ENCODE measurements around the gene PIGN.

Gene PIGN

DNA sequence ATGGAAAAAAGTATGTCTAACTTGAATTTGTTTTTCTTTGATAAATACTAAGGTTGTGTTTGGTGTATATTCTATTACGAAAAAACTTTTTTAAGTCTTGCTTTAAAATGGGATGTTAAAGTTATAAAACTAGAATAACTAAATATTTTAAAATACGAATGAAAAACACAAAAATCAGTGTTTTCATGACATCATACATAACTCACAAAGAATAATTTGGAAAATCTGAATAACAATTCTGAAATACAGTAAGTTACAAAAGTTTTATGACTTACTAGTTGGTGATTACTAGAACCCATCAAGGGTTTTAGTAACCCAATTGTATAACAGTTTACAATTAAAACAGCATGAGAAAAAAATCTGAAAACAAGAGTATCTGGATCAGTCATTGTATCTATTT is 61.2 kb downstream of the PIGN start:
- DNase-seq, result no peak
- intact Hi-C loops (cut with DNase I), result loop anchor here (2.0 kb wide), 1 partner anchor 575 kb away; no protein-coding TSS in a partner anchor

DNA sequence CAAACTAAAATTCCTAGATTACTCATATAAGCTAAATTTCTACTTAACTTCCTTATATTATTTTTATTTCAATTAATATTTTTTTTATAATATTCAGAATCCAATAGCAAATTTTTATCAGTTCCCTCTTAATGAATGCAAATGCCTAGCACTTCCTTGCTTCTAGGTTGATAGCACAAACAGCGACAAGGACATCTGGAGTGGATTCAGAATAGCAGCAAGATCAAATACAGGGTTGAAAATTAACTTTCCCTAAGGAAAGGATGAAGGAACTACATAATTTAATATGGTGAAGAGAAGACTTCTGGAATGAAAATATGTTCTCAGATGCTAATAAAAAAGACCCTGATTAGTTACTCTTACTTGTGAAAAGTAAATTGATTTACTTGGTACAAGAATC is 64.5 kb downstream of the PIGN start:
- DNase-seq, result no peak
- intact Hi-C loops (cut with DNase I), result no loop called here

DNA sequence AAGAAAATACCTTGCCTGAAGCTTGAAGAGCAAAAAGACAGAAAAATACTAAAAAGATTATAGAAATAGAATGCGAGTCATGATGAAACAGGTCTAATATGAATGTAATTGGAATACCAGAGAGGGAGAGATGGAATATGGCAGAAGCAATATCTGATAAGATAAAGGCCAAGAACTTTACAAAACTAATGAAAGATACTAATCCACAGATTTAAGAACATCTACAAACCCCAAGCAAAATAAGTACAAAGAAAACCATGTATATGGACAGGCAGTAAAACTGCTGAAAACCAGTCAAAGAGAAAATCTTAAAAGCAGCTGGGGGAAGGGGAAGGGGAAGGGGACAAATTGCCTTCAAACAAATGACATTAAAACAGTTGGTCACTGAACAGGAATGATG is 67.0 kb downstream of the PIGN start:
- intact Hi-C loops (cut with DNase I), result no loop called here

DNA sequence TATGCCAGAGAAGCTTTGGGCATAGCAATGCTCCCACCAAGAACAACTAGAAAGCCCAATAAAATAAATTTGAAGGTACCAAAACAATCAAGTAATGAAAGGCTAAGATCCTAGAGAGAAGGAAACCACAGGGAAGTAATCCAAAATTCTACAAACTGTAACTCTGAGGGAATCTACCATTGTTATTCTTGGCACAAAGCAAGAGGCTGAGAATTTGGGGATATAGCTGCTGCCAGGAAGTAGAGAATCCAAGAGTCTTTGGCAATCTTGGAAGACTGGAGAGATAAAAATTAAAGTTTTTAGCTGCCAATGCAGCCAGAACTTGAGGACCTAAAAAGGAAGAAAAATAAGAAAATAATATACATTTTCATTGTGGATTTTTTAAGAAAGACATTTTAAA is 68.5 kb downstream of the PIGN start:
- intact Hi-C loops (cut with DNase I), result no loop called here
- no peak for DNase-seq

More for the DNA sequence above, 67.0 kb downstream of the PIGN start:
- DNase-seq, result no peak

DNA sequence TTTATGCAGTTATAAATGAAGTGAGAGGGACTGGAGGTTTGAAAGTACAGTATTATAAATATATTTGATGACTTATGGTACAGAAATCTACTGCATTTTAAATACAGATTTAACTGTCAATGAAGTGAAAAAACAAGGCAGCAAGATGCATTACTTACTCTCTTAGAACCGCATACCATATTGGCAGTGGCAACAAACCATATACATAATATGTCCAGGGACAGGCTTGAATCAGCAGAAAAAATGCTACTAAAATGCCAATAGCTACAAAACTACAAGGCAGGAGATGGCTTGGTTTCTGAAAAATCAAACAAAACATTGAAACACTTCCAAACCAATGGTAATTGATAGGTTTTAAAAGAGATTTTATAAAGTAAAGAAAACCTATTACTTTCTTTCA is 77.2 kb downstream of the PIGN start:
- intact Hi-C loops (cut with DNase I), result no loop called here
- no peak for DNase-seq

GRCh38 chr18:62107881-62108280 is 79.0 kb downstream of the PIGN start:
- intact Hi-C loops (cut with DNase I), result no loop called here
- no peak for DNase-seq

DNA sequence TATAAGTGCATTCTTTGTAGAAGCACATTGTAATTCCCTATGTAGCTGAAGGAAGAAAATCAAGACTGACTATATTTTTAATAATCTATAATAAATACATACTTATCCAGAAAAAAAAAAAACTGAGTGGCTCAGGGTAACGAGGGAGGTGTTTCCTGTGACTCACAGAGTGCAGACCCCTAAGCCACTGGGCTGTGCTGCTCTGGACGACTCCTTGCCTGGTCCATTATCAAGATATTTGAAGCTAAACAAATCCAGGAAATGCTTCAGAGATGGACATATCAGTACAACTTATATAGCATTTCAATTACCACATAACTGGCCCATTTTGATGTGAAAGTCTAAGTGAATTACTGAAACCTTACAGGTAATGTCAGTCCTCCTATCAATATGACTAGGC is 80.6 kb downstream of the PIGN start:
- intact Hi-C loops (cut with DNase I), result no loop called here
- DNase-seq, result no peak

GRCh38 chr18:62105376-62105775 is 81.5 kb downstream of the PIGN start:
- intact Hi-C loops (cut with DNase I), result no loop called here
- DNase-seq, result no peak

- no peak for DNase-seq
- intact Hi-C loops (cut with DNase I), result no loop called here
Measured at GRCh38 chr18:62102221-62102620, 84.6 kb downstream of the PIGN start.

GRCh38 chr18:62101321-62101721 is 85.5 kb downstream of the PIGN start:
- DNase-seq, result no peak
- intact Hi-C loops (cut with DNase I), result no loop called here

DNA sequence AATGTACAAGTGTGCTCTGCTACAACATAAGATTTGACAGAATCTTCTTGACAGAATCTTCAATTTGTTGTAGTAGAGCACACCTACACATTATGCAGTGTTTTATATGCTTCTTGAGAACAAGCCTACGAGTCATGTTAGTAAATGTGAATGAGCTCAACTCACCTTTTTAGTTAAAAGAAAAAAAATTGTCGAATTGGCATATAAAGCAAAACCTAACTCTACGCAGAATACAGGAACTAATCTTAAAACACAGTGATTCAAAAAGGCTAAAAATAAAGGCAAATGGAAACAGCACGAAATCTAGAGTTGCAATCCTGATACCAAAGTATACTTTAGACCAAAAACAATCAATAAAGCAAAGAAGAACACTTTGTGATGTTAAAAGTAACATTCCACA is 87.9 kb downstream of the PIGN start:
- intact Hi-C loops (cut with DNase I), result no loop called here
- DNase-seq, result no peak

GRCh38 chr18:62097698-62098097 is 89.2 kb downstream of the PIGN start:
- no peak for DNase-seq
- intact Hi-C loops (cut with DNase I), result no loop called here

DNA sequence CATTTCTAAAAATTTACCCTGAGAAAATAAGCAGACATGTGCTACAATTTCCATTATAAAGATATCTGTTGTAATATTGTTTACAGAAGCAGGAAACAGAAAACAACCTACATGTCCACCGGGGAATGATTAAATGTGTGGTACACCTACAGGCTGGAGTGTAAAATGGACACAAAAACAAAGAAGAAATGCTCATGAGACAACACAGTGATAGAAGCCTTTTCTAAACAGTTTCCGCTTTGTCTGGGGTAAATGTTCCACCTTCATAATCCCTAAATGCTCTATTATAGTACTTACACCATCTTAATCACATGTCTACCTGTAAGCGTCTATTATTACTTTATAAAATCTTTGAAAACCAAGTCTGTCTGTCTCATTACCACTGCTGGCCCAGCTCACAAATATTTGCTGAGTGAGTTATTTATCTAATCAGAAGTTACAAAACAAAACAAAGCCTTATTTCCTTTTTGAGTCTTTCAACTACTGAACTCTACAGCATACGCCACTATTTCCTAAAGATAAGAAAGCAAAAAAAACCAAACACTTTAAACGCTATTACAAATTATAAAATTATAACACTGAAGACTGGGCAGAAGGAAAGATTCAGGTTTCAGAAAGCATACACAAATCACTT is 95.3 kb downstream of the PIGN start:
- DNase-seq, result no peak
- intact Hi-C loops (cut with DNase I), result no loop called here

GRCh38 chr18:62089174-62089573 is 97.7 kb downstream of the PIGN start:
- no peak for DNase-seq
- intact Hi-C loops (cut with DNase I), result no loop called here

DNA sequence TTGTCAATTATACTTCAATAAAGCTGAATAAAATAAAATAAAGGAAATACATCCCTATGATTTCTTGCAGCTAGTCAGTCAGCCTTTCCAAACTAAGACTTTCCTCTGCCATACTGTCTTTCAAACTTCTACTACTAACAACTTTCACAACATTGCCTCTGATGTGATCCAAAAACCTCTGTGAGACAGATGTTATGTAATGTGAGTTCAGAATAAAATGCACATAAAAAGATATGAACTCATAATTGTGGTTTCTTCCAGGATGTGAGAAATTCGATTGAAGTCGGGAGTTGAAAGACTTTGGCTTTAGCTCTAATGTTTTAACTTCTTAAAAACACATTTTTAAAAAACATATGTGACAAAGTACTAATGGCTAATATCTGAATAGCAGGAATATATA is 98.7 kb downstream of the PIGN start:
- no peak for DNase-seq
- intact Hi-C loops (cut with DNase I), result no loop called here

DNA sequence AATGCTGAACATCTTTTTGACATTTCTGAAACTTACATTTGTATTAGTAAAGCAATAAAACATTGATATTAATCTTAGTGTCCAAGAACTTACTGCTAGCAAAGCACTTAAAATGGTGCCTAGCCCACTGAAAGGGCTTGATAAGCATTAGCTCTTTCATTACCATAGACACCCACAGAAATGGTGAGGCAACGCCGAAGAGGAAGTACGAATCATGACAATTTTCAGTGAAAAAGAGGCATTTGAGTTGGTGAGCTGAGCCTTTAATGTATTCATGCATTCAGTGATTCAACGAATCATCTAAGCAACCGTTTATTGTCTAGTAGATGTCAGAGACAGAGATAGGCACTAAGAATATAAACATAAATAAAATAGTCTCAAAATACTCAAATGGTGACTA is 101.1 kb downstream of the PIGN start:
- intact Hi-C loops (cut with DNase I), result no loop called here
- DNase-seq, result no peak

DNA sequence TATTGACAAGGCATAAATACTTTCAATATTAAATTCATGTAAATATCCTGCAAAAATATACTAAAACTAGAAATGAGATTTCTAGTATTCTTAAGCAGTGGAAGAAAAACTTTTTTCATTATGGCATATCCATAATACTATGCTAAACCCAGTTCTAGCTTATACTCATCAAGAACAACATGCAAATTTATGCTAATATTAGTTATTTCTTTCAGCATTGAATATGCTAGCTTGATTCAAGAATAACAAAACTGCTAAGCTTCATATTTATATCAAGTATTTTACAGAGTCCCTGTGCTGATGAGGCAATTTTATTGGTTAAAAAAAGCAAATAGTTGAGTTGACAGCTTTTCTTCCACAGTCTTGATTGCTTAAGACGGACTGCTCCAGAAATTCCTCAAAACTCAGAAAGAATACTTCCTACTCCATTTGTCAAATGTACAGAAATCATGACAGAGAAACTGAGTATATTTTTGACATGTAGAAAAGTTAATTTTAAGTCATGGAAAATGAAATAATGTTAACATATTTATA is 105.0 kb downstream of the PIGN start:
- intact Hi-C loops (cut with DNase I), result no loop called here
- no peak for DNase-seq

GRCh38 chr18:62081248-62081647 is 105.6 kb downstream of the PIGN start:
- DNase-seq, result no peak
- intact Hi-C loops (cut with DNase I), result no loop called here

GRCh38 chr18:62080172-62080900 is 106.5 kb downstream of the PIGN start:
- intact Hi-C loops (cut with DNase I), result no loop called here
- DNase-seq, result no peak

- no peak for DNase-seq
- intact Hi-C loops (cut with DNase I), result no loop called here
Measured at GRCh38 chr18:62073461-62074281, 113.2 kb downstream of the PIGN start.

GRCh38 chr18:62072370-62072769 is 114.5 kb downstream of the PIGN start:
- DNase-seq, result no peak
- intact Hi-C loops (cut with DNase I), result no loop called here

All from posterior cingulate gyrus (tissue), 11 donors.